ENCODE results near the gene TSPO2.

GRCh38 chr6:41008011-41008410, 34.3 kb upstream of the TSPO2 start:
- TF ChIP-seq CTCF (IDR thresholded peaks at IDR 0.05) (no peak), POLR2A (IDR thresholded peaks at IDR 0.05) (no peak)

Measured in prostate gland (tissue), 2 donors.